HepG2 (cell line): Measurements from ENCODE around the gene SLC16A6. TPM values are rescaled to one million over a fixed set of nuclear protein-coding genes. Genes with fewer than 3 reads are reported as not detected.

Experiments used
- AHR ChIP-seq: IDR thresholded peaks from 2 replicates; pipeline ENCODE4 v1.6.1; 2018; ENCODE audit warnings: missing genetic modification reagents, missing compliant biosample characterization
- EZH2 ChIP-seq: conservative IDR thresholded peaks from 2 replicates; pipeline ENCODE4 v1.6.1; 2012; ENCODE audit warnings: mild to moderate bottlenecking, low read depth, low read length, moderate library complexity
- HMGA1 ChIP-seq: sonication (generic); formaldehyde crosslinking; conservative IDR thresholded peaks from 2 replicates; pipeline ENCODE4 v1.4.0; 2020; ENCODE audit warnings: missing genetic modification reagents
- HMGXB4 ChIP-seq, 2 experiments: sonication (generic) in 1 of 2; formaldehyde crosslinking in 1 of 2; IDR thresholded peaks; 2 replicates each; pipeline versions ENCODE4 v1.4.0 to v1.6.1; 2018 to 2020; ENCODE audit warnings: missing genetic modification reagents in 2 of 2, borderline replicate concordance in 1 of 2, low read depth in 1 of 2, mild to moderate bottlenecking in 1 of 2, missing biosample characterization in 1 of 2
- KAT8 ChIP-seq: IDR thresholded peaks from 2 replicates; pipeline ENCODE4 v1.6.1; 2016; ENCODE audit warnings: missing genetic modification reagents, missing compliant biosample characterization
- KDM1A ChIP-seq: IDR thresholded peaks from 2 replicates; pipeline ENCODE4 v1.6.1; 2016; ENCODE audit warnings: missing compliant biosample characterization
- KDM2A ChIP-seq: sonication (generic); formaldehyde crosslinking; IDR thresholded peaks from 2 replicates; pipeline ENCODE4 v1.4.0; 2020; ENCODE audit warnings: low read depth, missing genetic modification reagents, borderline replicate concordance
- NPAS2 ChIP-seq: sonication (generic); formaldehyde crosslinking; IDR thresholded peaks from 2 replicates; pipeline ENCODE4 v1.8.0; 2022; ENCODE audit warnings: mild to moderate bottlenecking, missing genetic modification reagents, borderline replicate concordance
- SATB2 ChIP-seq: sonication (generic); formaldehyde crosslinking; IDR thresholded peaks from 2 replicates; pipeline ENCODE4 v1.5.0; 2020; ENCODE audit warnings: missing genetic modification reagents
- SRSF9 ChIP-seq: fragments of 200-400 bp; formaldehyde crosslinking; IDR thresholded peaks from 2 replicates; pipeline ENCODE4 v1.6.1; 2018; ENCODE audit warnings: borderline replicate concordance, mild to moderate bottlenecking, low read depth, low read length; ENCODE audit not compliant: insufficient read depth, poor library complexity, severe bottlenecking
- TBX3 ChIP-seq: fragments of 450-650 bp; IDR thresholded peaks from 2 replicates; pipeline ENCODE4 v1.6.1; 2017; ENCODE audit warnings: antibody characterized with exemption, mild to moderate bottlenecking, inconsistent platforms, borderline replicate concordance
- ZNF280B ChIP-seq: sonication (generic); formaldehyde crosslinking; IDR thresholded peaks from 2 replicates; pipeline ENCODE4 v1.5.0; 2020; ENCODE audit warnings: missing genetic modification reagents, mild to moderate bottlenecking, borderline replicate concordance
- ZNF549 ChIP-seq: sonication (generic); formaldehyde crosslinking; IDR thresholded peaks from 2 replicates; pipeline ENCODE4 v1.5.0; 2020; ENCODE audit warnings: missing genetic modification reagents
- ZNF564 ChIP-seq: sonication (generic); formaldehyde crosslinking; IDR thresholded peaks from 2 replicates; pipeline ENCODE4 v1.8.1; 2023; ENCODE audit warnings: mild to moderate bottlenecking, missing genetic modification reagents
- ZNF616 ChIP-seq: sonication (generic); formaldehyde crosslinking; IDR thresholded peaks from 2 replicates; pipeline ENCODE4 v1.5.0; 2020; ENCODE audit warnings: low read depth, mild to moderate bottlenecking, missing genetic modification reagents
- ZNF674 ChIP-seq: sonication (generic); formaldehyde crosslinking; IDR thresholded peaks from 2 replicates; pipeline ENCODE4 v1.5.0; 2020; ENCODE audit warnings: low read depth, mild to moderate bottlenecking, missing genetic modification reagents
- ZNF724P ChIP-seq: sonication (generic); formaldehyde crosslinking; IDR thresholded peaks from 2 replicates; pipeline ENCODE4 v1.8.0; 2022; ENCODE audit warnings: missing genetic modification reagents, borderline replicate concordance
- polyA plus RNA-seq, 8 experiments: library from polyadenylated mRNA; depleted of rRNA in 3 of 8; stranded (reverse) in 7 of 8; unstranded in 1 of 8; fragments of >200 nt; fragmentation: Illumina TruSeq in 4 of 8; extraction: Trizol in 4 of 8; gene quantifications; 2 replicates each; pipeline versions ENCODE4 v1.2.1 to v1.2.3, GENCODE V29; 2011 to 2016; ENCODE audit warnings: low read depth in 4 of 8, missing spikeins in 1 of 8, mixed read lengths in 1 of 8; ENCODE audit not compliant: insufficient read depth in 1 of 8
- total RNA-seq, 5 experiments: library from RNA; depleted of rRNA; stranded (reverse); fragments of >200 nt; fragmentation: Illumina TruSeq; extraction: Trizol; gene quantifications; 2 replicates each; pipeline ENCODE4 v1.2.3, GENCODE V29; 2016; ENCODE audit warnings: low read depth in 1 of 5
- TF ChIP-seq, protein P1 (sequence below): sonication (generic); formaldehyde crosslinking; IDR thresholded peaks from 2 replicates; pipeline ENCODE4 v1.4.0; 2020; ENCODE audit warnings: missing genetic modification reagents, low read depth, mild to moderate bottlenecking, borderline replicate concordance
- TF ChIP-seq, protein P2 (sequence below): sonication (generic); formaldehyde crosslinking; conservative IDR thresholded peaks from 2 replicates; pipeline ENCODE4 v1.8.0; 2022; ENCODE audit warnings: low read depth, missing genetic modification reagents
- TF ChIP-seq, protein P3 (sequence below): sonication (generic); formaldehyde crosslinking; IDR thresholded peaks from 2 replicates; pipeline ENCODE4 v1.4.0; 2020; ENCODE audit warnings: missing genetic modification reagents, mild to moderate bottlenecking, borderline replicate concordance

The SLC16A6 gene
- total and polyA plus RNA-seq, 2 of the 13 experiments (the other 11 are each of a cell fraction or from before 2014, with no cell fraction given), result 1.1 to 44.7 TPM

DNA sequence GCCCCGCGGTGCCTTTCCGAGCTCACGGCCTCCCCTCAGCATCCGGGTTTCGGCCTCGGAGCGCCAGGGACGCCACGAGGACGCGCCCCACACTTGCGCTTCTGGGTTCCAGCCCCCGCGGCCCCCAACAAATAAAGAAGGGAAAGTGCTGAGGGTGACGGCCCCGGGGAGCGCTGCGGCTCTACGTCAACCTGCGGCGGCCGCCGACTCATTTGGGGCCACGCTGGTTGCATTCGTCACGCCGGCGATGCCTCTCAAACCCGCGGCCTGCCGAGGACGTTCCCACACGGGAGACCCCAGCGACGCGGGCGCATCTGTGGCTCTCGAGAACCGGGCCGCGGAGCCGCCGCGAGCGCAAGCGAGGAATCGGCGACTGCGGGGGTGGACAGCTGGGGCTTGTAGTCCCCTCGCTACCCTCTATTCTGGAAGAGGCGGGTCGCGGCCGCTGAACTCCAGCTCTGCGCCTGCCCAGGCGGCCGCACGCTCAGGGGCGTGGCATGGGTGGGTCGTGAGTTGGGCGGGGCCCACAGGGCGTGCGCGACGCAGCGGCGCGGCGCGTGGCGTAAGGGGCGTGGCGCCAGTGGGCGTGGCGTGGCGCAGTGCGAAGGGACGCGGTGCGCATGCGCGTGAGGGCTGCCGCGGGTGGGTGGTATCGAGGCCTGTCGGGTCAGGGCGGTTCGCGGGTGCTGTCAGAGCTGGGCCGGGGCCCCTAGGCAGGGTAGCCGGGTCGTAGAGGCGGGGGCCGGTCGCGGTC is 43.3 kb downstream of the SLC16A6 start, which contains the start of gene AMZ2 (continued):
- TF ChIP-seq HMGXB4 (CRISPR knock-in tag; IDR thresholded peaks at IDR 0.05; ENCODE audit: borderline replicate concordance in 1 of 2, low read depth in 1 of 2), result peak; percentile 66 to 91; a peak in 3 of 4 replicates
- TF ChIP-seq, protein P1, sequence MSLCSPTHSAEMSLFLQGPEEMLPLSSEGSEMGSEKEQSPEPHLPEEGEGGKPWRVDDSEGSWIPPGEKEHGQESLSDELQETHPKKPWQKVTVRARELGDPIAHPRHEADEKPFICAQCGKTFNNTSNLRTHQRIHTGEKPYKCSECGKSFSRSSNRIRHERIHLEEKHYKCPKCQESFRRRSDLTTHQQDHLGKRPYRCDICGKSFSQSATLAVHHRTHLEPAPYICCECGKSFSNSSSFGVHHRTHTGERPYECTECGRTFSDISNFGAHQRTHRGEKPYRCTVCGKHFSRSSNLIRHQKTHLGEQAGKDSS (CRISPR knock-in tag), result no peak
- TF ChIP-seq, protein P2, sequence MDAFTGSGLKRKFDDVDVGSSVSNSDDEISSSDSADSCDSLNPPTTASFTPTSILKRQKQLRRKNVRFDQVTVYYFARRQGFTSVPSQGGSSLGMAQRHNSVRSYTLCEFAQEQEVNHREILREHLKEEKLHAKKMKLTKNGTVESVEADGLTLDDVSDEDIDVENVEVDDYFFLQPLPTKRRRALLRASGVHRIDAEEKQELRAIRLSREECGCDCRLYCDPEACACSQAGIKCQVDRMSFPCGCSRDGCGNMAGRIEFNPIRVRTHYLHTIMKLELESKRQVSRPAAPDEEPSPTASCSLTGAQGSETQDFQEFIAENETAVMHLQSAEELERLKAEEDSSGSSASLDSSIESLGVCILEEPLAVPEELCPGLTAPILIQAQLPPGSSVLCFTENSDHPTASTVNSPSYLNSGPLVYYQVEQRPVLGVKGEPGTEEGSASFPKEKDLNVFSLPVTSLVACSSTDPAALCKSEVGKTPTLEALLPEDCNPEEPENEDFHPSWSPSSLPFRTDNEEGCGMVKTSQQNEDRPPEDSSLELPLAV (CRISPR knock-in tag), result no peak
- TF ChIP-seq ZNF674 (CRISPR knock-in tag), result no peak
- TF ChIP-seq ZNF564 (CRISPR knock-in tag), result peak; percentile 95
- TF ChIP-seq ZNF616 (CRISPR knock-in tag), result no peak; the same call in 1 of the 2 replicates
- TF ChIP-seq KDM1A (CRISPR knock-in tag), result no peak
- TF ChIP-seq KDM2A (CRISPR knock-in tag), result peak; percentile 95
- no peak for TF ChIP-seq EZH2
- no peak; the same call in 1 of the 2 replicates for TF ChIP-seq TBX3
- no peak for TF ChIP-seq NPAS2 (CRISPR knock-in tag)
- no peak; the same call in 1 of the 2 replicates for TF ChIP-seq ZNF724P
- peak; percentile 90 for TF ChIP-seq KAT8 (CRISPR knock-in tag)
- TF ChIP-seq SRSF9, result no peak
- no peak for TF ChIP-seq HMGA1 (CRISPR knock-in tag)
- TF ChIP-seq, protein P3, sequence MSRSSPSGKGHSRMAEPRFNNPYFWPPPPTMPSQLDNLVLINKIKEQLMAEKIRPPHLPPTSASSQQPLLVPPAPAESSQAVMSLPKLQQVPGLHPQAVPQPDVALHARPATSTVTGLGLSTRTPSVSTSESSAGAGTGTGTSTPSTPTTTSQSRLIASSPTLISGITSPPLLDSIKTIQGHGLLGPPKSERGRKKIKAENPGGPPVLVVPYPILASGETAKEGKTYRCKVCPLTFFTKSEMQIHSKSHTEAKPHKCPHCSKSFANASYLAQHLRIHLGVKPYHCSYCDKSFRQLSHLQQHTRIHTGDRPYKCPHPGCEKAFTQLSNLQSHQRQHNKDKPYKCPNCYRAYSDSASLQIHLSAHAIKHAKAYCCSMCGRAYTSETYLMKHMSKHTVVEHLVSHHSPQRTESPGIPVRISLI (CRISPR knock-in tag), result no peak
- TF ChIP-seq AHR (CRISPR knock-in tag), result peak; percentile 95
- 0 out of 2 replicates have a peak, but pooled peaks have one; percentile 51 for TF ChIP-seq SATB2 (CRISPR knock-in tag)
- TF ChIP-seq ZNF280B (CRISPR knock-in tag), result peak; percentile 72; the same call in 1 of the 2 replicates
- no peak for TF ChIP-seq ZNF549 (CRISPR knock-in tag)
